ENCODE data around the gene HHAT. TPM values are rescaled to one million over a fixed set of nuclear protein-coding genes. Genes with fewer than 3 reads are reported as not detected.

The HHAT gene
- total and polyA plus RNA-seq, 2 experiments from 2014 or later = 1.6 to 1.9 TPM

DNA sequence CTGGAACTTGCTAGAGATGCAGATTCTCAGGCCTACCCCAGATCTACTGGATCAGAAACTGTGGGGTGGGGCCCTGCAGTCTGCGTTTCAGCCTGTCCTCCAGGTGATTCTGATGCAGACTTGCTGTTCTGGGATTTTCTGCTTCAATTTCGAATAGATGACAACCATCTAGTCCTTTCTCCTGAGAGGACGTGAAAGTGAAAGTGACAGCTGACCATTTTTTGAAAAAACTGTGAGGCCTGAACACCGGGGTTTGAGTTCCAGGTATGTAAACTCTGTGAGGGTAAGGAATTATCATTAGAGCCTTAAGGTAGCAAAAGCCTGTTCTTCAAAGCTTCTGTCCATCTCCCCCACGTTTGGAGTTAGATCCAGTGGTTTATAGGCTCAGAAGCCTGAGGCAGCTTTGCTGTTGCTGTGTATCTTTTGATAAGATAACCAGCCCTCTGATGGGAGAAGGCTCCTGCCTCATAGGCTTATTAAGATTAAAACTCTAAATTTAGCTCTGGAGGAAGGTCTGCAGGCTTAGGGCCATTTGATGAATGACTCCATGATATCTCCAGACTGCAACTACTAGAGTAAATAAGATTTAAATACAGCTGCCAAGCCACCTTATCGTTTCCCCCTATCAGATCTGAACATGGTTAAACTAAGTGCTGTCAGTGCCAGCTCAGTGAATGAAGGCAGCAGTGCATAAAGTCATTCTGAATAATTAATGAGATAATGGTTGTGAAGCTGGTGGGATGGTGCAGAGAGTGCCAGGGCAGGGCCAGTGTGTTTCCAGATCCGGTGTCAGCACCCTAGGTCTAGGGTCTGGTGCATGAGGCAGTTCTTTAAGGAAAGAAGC is 335.2 kb downstream of the HHAT start:
- no peak for DNase-seq
- Histone ChIP-seq H3K4me1 (ENCODE audit: insufficient read depth) (no peaks in the 10 kb centered on the region), H3K4me2 (ENCODE audit: unreplicated experiment) (no peak overlapping the region), H3F3A (ENCODE audit: insufficient read depth) (no peaks in the 10 kb centered on the region), H3K9me2 (ENCODE audit: insufficient read depth) (no peaks in the 10 kb centered on the region), H3K27ac (no peak overlapping the region), H3K9ac (no peak overlapping the region), H3K4me3 (no peak overlapping the region), H4K20me1 (ENCODE audit: insufficient read depth) (no peaks in the 10 kb centered on the region), H3K79me2 (ENCODE audit: insufficient read depth) (no peaks in the 10 kb centered on the region), H2AFZ (no peak overlapping the region), H3K9me3 (ENCODE audit: low read depth) (no peaks in the 10 kb centered on the region), H3K36me3 (ENCODE audit: low read depth) (no peaks in the 10 kb centered on the region), H3K27me3 (replicated peaks; ENCODE audit: insufficient read depth) (no peaks in the 10 kb centered on the region)
- no peak for TF ChIP-seq EZH2 (IDR thresholded peaks at IDR 0.05; ENCODE audit: insufficient read depth, poor library complexity, severe bottlenecking)
- TF ChIP-seq EZH2phosphoT487 (IDR thresholded peaks at IDR 0.05; ENCODE audit: insufficient read depth, low read depth) = no peak
- in situ Hi-C loops (cut with MboI) = no loop called here
- WGBS, 2 experiments (ENCODE audit: low coverage in 1 of 2, low lambda C conversion rate in 2 of 2, missing lambda C conversion rate in 2 of 2) = 18 to 21% methylated on average over 7 of the region's 7 CpGs

DNA sequence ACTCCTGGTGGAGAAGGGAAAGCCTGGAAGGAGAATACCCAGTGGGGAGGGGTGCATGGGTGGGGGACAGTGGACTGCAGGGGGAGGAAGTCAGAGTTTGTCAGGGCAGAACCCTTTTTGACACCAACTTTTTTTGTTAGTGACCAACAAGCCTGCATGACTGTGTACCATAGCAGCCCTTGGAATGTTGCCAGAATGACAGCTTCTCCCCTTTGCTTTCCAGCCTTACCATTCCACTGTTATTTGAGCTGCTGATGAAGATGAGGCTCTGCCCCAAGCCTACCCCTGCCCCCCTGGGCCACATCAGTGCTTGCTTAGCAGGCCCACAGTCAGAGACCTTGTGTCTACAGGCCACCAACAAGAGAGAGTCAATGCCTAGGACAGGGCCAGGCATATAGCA is 341.2 kb downstream of the HHAT start:
- Histone ChIP-seq H2AFZ (no peak overlapping the region), H3K79me2 (ENCODE audit: insufficient read depth) (no peaks in the 10 kb centered on the region), H3K9ac (no peak overlapping the region), H4K20me1 (ENCODE audit: insufficient read depth) (no peaks in the 10 kb centered on the region), H3K27me3 (replicated peaks; ENCODE audit: insufficient read depth) (no peaks in the 10 kb centered on the region), H3K4me3 (no peak overlapping the region), H3K36me3 (ENCODE audit: low read depth) (no peaks in the 10 kb centered on the region), H3F3A (ENCODE audit: insufficient read depth) (no peaks in the 10 kb centered on the region), H3K4me2 (ENCODE audit: unreplicated experiment) (no peak overlapping the region), H3K27ac (no peak overlapping the region), H3K9me2 (ENCODE audit: insufficient read depth) (no peaks in the 10 kb centered on the region), H3K4me1 (ENCODE audit: insufficient read depth) (no peaks in the 10 kb centered on the region), H3K9me3 (ENCODE audit: low read depth) (no peaks in the 10 kb centered on the region)
- DNase-seq = peak; percentile 15
- TF ChIP-seq EZH2 (IDR thresholded peaks at IDR 0.05; ENCODE audit: insufficient read depth, poor library complexity, severe bottlenecking) (no peak), EZH2phosphoT487 (IDR thresholded peaks at IDR 0.05; ENCODE audit: insufficient read depth, low read depth) (no peak)
- in situ Hi-C loops (cut with MboI) = no loop called here

DNA sequence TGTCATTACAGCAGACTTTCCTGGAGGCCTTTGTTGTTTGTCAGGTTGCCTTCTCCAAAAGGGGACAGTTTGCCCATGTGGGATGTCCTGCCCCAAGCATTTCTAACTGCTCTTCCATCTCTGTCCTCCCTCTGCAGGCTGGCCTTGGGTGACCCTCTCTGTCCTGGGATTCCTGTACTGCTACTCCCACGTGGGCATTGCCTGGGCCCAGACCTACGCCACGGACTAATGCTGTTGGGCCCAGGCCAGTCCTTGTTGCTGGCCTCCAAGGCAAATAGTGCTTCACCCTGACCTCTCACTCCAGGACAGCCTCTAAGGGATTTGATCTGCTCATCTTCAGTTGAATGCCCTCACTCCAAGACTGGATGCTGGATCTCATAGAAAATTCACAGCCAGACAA is 345.4 kb downstream of the HHAT start:
- Histone ChIP-seq H3K4me1 (ENCODE audit: insufficient read depth) (no peaks in the 10 kb centered on the region), H2AFZ (no peak overlapping the region), H3K36me3 (ENCODE audit: low read depth) (no peaks in the 10 kb centered on the region), H3K27me3 (replicated peaks; ENCODE audit: insufficient read depth) (no peaks in the 10 kb centered on the region), H3F3A (ENCODE audit: insufficient read depth) (no peaks in the 10 kb centered on the region), H3K27ac (no peak overlapping the region), H3K9me2 (ENCODE audit: insufficient read depth) (no peaks in the 10 kb centered on the region), H4K20me1 (ENCODE audit: insufficient read depth) (no peaks in the 10 kb centered on the region), H3K4me2 (ENCODE audit: unreplicated experiment) (no peak overlapping the region), H3K79me2 (ENCODE audit: insufficient read depth) (no peaks in the 10 kb centered on the region), H3K9me3 (ENCODE audit: low read depth) (no peaks in the 10 kb centered on the region), H3K9ac (no peak overlapping the region), H3K4me3 (no peak overlapping the region)
- in situ Hi-C loops (cut with MboI) = no loop called here
- no peak for DNase-seq
- 16 to 27% methylated on average over 3 of the region's 3 CpGs for WGBS, 2 experiments (ENCODE audit: low coverage in 1 of 2, low lambda C conversion rate in 2 of 2, missing lambda C conversion rate in 2 of 2)
- no peak for TF ChIP-seq EZH2phosphoT487 (IDR thresholded peaks at IDR 0.05; ENCODE audit: insufficient read depth, low read depth)

DNA sequence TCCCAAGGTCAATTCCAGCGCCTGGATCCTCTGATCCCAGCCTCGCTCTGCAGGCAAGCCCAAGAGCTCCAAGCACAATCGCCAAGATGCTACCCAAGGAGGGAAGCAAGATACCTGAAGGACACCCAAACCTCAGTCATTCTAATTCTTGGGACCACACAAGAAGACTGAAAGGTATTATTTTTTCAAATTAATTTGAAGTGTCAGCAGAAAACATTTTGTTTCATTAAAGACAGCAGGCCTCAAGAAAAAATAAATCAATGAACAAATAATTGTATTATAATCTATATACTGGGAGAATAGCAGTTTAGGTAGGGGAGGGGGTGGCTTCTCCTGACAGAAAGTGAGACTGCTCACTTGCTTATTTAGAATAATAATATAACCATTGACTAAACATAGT is 347.8 kb downstream of the HHAT start:
- in situ Hi-C loops (cut with MboI) = no loop called here
- DNase-seq = no peak
- Histone ChIP-seq H3K4me3 (no peak overlapping the region), H3K9ac (no peak overlapping the region), H3K4me1 (ENCODE audit: insufficient read depth) (no peaks in the 10 kb centered on the region), H3K9me3 (ENCODE audit: low read depth) (no peaks in the 10 kb centered on the region), H3K27me3 (replicated peaks; ENCODE audit: insufficient read depth) (no peaks in the 10 kb centered on the region), H3K4me2 (ENCODE audit: unreplicated experiment) (no peak overlapping the region), H3K27ac (no peak overlapping the region), H4K20me1 (ENCODE audit: insufficient read depth) (no peaks in the 10 kb centered on the region), H3F3A (ENCODE audit: insufficient read depth) (no peaks in the 10 kb centered on the region), H3K79me2 (ENCODE audit: insufficient read depth) (no peaks in the 10 kb centered on the region), H3K36me3 (ENCODE audit: low read depth) (no peaks in the 10 kb centered on the region), H3K9me2 (ENCODE audit: insufficient read depth) (no peaks in the 10 kb centered on the region), H2AFZ (no peak overlapping the region)
- 45 to 58% methylated on average over 3 of the region's 3 CpGs for WGBS, 2 experiments (ENCODE audit: low coverage in 1 of 2, low lambda C conversion rate in 2 of 2, missing lambda C conversion rate in 2 of 2)
- TF ChIP-seq EZH2phosphoT487 (IDR thresholded peaks at IDR 0.05; ENCODE audit: insufficient read depth, low read depth) = no peak

DNA sequence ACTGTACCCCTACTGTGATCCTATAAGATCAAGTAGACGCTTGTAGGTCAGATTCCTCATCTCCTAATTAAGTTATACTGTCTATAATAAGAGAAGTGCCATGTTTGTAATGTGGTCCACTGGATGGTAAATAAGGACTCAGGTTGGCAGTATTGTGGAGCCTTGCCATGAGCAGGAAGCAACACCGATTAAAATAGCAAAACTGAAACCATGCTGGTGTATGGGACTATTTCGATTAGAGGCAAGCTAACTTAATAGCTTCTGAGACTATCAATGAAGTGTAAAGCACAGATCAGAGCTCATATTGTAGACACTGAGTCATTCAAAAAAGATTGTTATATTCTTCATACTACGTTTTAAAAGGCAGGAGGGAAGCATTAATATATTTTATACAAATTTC is 348.8 kb downstream of the HHAT start:
- Histone ChIP-seq H3K4me3 (no peak overlapping the region), H3K36me3 (ENCODE audit: low read depth) (no peaks in the 10 kb centered on the region), H2AFZ (no peak overlapping the region), H3F3A (ENCODE audit: insufficient read depth) (no peaks in the 10 kb centered on the region), H3K79me2 (ENCODE audit: insufficient read depth) (no peaks in the 10 kb centered on the region), H3K9me3 (ENCODE audit: low read depth) (no peaks in the 10 kb centered on the region), H3K4me2 (ENCODE audit: unreplicated experiment) (no peak overlapping the region), H3K27me3 (replicated peaks; ENCODE audit: insufficient read depth) (no peaks in the 10 kb centered on the region), H3K9me2 (ENCODE audit: insufficient read depth) (no peaks in the 10 kb centered on the region), H3K4me1 (ENCODE audit: insufficient read depth) (no peaks in the 10 kb centered on the region), H4K20me1 (ENCODE audit: insufficient read depth) (no peaks in the 10 kb centered on the region), H3K9ac (no peak overlapping the region), H3K27ac (no peak overlapping the region)
- no peak for TF ChIP-seq EZH2 (IDR thresholded peaks at IDR 0.05; ENCODE audit: insufficient read depth, poor library complexity, severe bottlenecking)
- TF ChIP-seq EZH2phosphoT487 (IDR thresholded peaks at IDR 0.05; ENCODE audit: insufficient read depth, low read depth) = no peak
- no peak for DNase-seq
- 21 to 23% methylated on average over 4 of the region's 4 CpGs for WGBS, 2 experiments (ENCODE audit: low coverage in 1 of 2, low lambda C conversion rate in 2 of 2, missing lambda C conversion rate in 2 of 2)
- in situ Hi-C loops (cut with MboI) = no loop called here

Measured in GM23248 (cell line).